Effector memory CD4-positive, alpha-beta T cell (primary cell): Measurements from ENCODE around the gene FAM25C.
"Not testable (repeated sequence)": the region's sequence is repeated elsewhere in the genome, so short reads cannot be mapped to it uniquely, and the experiment has no call there.

Experiments used
- DNase-seq, 3 donors: peaks; one replicate each; pipeline ENCODE4 v3.0.0-alpha.2; 2020
- H3K27ac ChIP-seq: 2 replicates; pipeline ENCODE4 v1.7.0; 2013; ENCODE audit warnings: mild to moderate bottlenecking, low read length, moderate library complexity; ENCODE audit not compliant: insufficient read depth, poor library complexity, severe bottlenecking
- H3K27me3 ChIP-seq: replicated peaks from 2 replicates; pipeline ENCODE4 v1.7.0; 2013; ENCODE audit warnings: mild to moderate bottlenecking, low read length; ENCODE audit not compliant: insufficient read depth, control insufficient read depth, poor library complexity, severe bottlenecking
- H3K36me3 ChIP-seq: 2 replicates; pipeline ENCODE4 v1.7.0; 2013; ENCODE audit warnings: mild to moderate bottlenecking, low read length, moderate library complexity; ENCODE audit not compliant: control insufficient read depth, insufficient read depth
- H3K4me1 ChIP-seq: 2 replicates; pipeline ENCODE4 v1.7.0; 2013; ENCODE audit warnings: low read length, mild to moderate bottlenecking; ENCODE audit not compliant: control insufficient read depth, insufficient read depth, poor library complexity, severe bottlenecking
- H3K4me3 ChIP-seq: 2 replicates; pipeline ENCODE4 v1.7.0; 2013; ENCODE audit warnings: low read length, low read depth, mild to moderate bottlenecking; ENCODE audit not compliant: insufficient read depth, poor library complexity, severe bottlenecking
- H3K9me3 ChIP-seq: 2 replicates; pipeline ENCODE4 v1.7.0; 2013; ENCODE audit warnings: mild to moderate bottlenecking, low read length, moderate library complexity; ENCODE audit not compliant: control insufficient read depth

The FAM25C gene

GRCh38 chr10:47987952-47988351 is 11.6 kb downstream of the FAM25C start:
- not testable (repeated sequence) for H3K27me3 ChIP-seq, H3K4me3 ChIP-seq, H3K27ac ChIP-seq, DNase-seq, H3K4me1 ChIP-seq, H3K9me3 ChIP-seq, H3K36me3 ChIP-seq

GRCh38 chr10:47986413-47987230 is 13.0 kb downstream of the FAM25C start:
- not testable (repeated sequence) for H3K36me3 ChIP-seq, DNase-seq, H3K27me3 ChIP-seq, H3K9me3 ChIP-seq, H3K4me1 ChIP-seq, H3K27ac ChIP-seq, H3K4me3 ChIP-seq

- H3K27ac ChIP-seq, H3K4me1 ChIP-seq, H3K9me3 ChIP-seq, H3K27me3 ChIP-seq, H3K4me3 ChIP-seq, DNase-seq, H3K36me3 ChIP-seq: not testable (repeated sequence)
These were observed 24.2 kb downstream of the FAM25C start for GRCh38 chr10:47975409-47975808.

GRCh38 chr10:47973131-47973530 is 26.5 kb downstream of the FAM25C start:
- not testable (repeated sequence) for H3K27me3 ChIP-seq, H3K27ac ChIP-seq, H3K4me1 ChIP-seq, H3K4me3 ChIP-seq, H3K9me3 ChIP-seq, H3K36me3 ChIP-seq, DNase-seq

- not testable (repeated sequence) for DNase-seq, H3K4me1 ChIP-seq, H3K9me3 ChIP-seq, H3K27me3 ChIP-seq, H3K4me3 ChIP-seq, H3K27ac ChIP-seq, H3K36me3 ChIP-seq
These were observed 27.5 kb downstream of the FAM25C start for GRCh38 chr10:47972077-47972476.

GRCh38 chr10:47971598-47971997 is 28.0 kb downstream of the FAM25C start:
- H3K27ac ChIP-seq, H3K4me1 ChIP-seq, DNase-seq, H3K9me3 ChIP-seq, H3K36me3 ChIP-seq, H3K4me3 ChIP-seq, H3K27me3 ChIP-seq: not testable (repeated sequence)

GRCh38 chr10:47970047-47970446 is 29.5 kb downstream of the FAM25C start:
- not testable (repeated sequence) for H3K27me3 ChIP-seq, H3K9me3 ChIP-seq, H3K4me3 ChIP-seq, DNase-seq, H3K27ac ChIP-seq, H3K4me1 ChIP-seq, H3K36me3 ChIP-seq

- not testable (repeated sequence) for H3K36me3 ChIP-seq, H3K27ac ChIP-seq, H3K27me3 ChIP-seq, H3K4me3 ChIP-seq, DNase-seq, H3K9me3 ChIP-seq, H3K4me1 ChIP-seq
These were observed 30.6 kb downstream of the FAM25C start for GRCh38 chr10:47968988-47969387.

- DNase-seq, H3K27me3 ChIP-seq, H3K9me3 ChIP-seq, H3K4me1 ChIP-seq, H3K36me3 ChIP-seq, H3K27ac ChIP-seq, H3K4me3 ChIP-seq: not testable (repeated sequence)
These were observed 35.1 kb downstream of the FAM25C start for GRCh38 chr10:47964280-47965063.

- not testable (repeated sequence) for DNase-seq, H3K36me3 ChIP-seq, H3K9me3 ChIP-seq, H3K27me3 ChIP-seq, H3K27ac ChIP-seq, H3K4me1 ChIP-seq, H3K4me3 ChIP-seq
These were observed 36.8 kb downstream of the FAM25C start for GRCh38 chr10:47962785-47963184.
